ENCODE data around the gene GLS.

- no peak for TF ChIP-seq NR1H2 (CRISPR knock-in tag; IDR thresholded peaks at IDR 0.05)
- TF ChIP-seq BMI1 (IDR thresholded peaks at IDR 0.05; ENCODE audit: low read length): no peak
- TF ChIP-seq EGR1 (conservative IDR thresholded peaks at IDR 0.05): no peak
- no peak for TF ChIP-seq POLR2A (conservative IDR thresholded peaks at IDR 0.05)
- TF ChIP-seq IRF2 (CRISPR knock-in tag; IDR thresholded peaks at IDR 0.05): no peak
- TF ChIP-seq ZBTB1 (CRISPR knock-in tag; IDR thresholded peaks at IDR 0.05; ENCODE audit: borderline replicate concordance, low read depth): no peak
- no peak for TF ChIP-seq ARNT (IDR thresholded peaks at IDR 0.05)
- TF ChIP-seq ZNF274 (IDR thresholded peaks at IDR 0.05; ENCODE audit: borderline replicate concordance, low read depth, low read length): no peak
- TF ChIP-seq ZFX (CRISPR knock-in tag; IDR thresholded peaks at IDR 0.05): no peak
- no peak for TF ChIP-seq FOXJ3 (CRISPR knock-in tag; IDR thresholded peaks at IDR 0.05)
- TF ChIP-seq FOXM1 (IDR thresholded peaks at IDR 0.05; ENCODE audit: low read depth): no peak
- TF ChIP-seq FOXM1 (CRISPR knock-in tag; IDR thresholded peaks at IDR 0.05; ENCODE audit: low read depth): no peak
These were observed 29.9 kb downstream of the GLS start for GRCh38 chr2:190910341-190911136.

Data from K562 (cell line).